Suprapubic skin (tissue), 3 donors: Measurements from ENCODE around the gene PARN.

Source experiments
- POLR2A ChIP-seq, 2 donors: fragments of 450-650 bp; IDR thresholded peaks; one replicate each; pipeline ENCODE4 v1.6.1; 2017; ENCODE audit warnings: antibody characterized with exemption in 2 of 2, mild to moderate bottlenecking in 2 of 2, moderate library complexity in 2 of 2
- TF ChIP-seq, protein P1 (sequence below), 2 donors: fragments of 200-600 bp in 1 of 2; fragments of 450-650 bp in 1 of 2; sonication (generic) in 1 of 2; IDR thresholded peaks; one replicate each; pipeline ENCODE4 v1.5.1; 2016 to 2019; ENCODE audit warnings: antibody characterized with exemption in 2 of 2, mild to moderate bottlenecking in 1 of 2, moderate library complexity in 1 of 2

DNA sequence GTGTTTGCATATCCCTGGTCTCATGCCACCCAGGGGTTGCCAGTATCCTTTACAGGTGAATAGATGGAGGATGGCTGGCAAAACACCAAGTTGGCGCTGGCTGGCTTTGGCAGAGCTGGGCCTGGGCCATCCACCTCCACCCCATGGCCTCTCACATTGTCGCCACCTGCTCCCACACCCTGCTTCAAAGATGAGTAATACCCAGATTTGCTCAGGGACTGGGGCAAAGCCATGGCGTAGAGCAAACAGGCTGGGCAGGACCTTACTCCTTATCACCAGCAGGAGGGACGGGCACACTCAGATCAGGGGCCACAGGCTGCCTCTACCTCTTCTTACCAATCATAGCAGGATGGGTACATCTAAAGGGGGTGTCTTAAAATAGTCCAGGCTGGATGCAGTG is 39.7 kb upstream of the PARN start:
- TF ChIP-seq, protein P1, sequence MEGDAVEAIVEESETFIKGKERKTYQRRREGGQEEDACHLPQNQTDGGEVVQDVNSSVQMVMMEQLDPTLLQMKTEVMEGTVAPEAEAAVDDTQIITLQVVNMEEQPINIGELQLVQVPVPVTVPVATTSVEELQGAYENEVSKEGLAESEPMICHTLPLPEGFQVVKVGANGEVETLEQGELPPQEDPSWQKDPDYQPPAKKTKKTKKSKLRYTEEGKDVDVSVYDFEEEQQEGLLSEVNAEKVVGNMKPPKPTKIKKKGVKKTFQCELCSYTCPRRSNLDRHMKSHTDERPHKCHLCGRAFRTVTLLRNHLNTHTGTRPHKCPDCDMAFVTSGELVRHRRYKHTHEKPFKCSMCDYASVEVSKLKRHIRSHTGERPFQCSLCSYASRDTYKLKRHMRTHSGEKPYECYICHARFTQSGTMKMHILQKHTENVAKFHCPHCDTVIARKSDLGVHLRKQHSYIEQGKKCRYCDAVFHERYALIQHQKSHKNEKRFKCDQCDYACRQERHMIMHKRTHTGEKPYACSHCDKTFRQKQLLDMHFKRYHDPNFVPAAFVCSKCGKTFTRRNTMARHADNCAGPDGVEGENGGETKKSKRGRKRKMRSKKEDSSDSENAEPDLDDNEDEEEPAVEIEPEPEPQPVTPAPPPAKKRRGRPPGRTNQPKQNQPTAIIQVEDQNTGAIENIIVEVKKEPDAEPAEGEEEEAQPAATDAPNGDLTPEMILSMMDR (IDR thresholded peaks at IDR 0.05) = no peak
- no peak for TF ChIP-seq POLR2A (IDR thresholded peaks at IDR 0.05)
